HUES6 (cell line): Measurements from ENCODE around the gene EMX1.
"Not testable (repeated sequence)": the region's sequence is repeated elsewhere in the genome, so short reads cannot be mapped to it uniquely, and the experiment has no call there.

ENCODE experiments used
- H3K27ac ChIP-seq: 2 replicates; pipeline ENCODE4 v1.7.0; 2013; ENCODE audit warnings: low read depth, mild to moderate bottlenecking, low read length, inconsistent platforms
- H3K27me3 ChIP-seq: 2 replicates; pipeline ENCODE4 v1.6.1; 2013; ENCODE audit warnings: low read length; ENCODE audit not compliant: control insufficient read depth, insufficient read depth
- H3K36me3 ChIP-seq: 2 replicates; pipeline ENCODE4 v1.6.1; 2013; ENCODE audit warnings: low read length; ENCODE audit not compliant: control insufficient read depth, insufficient read depth
- H3K4me1 ChIP-seq: 2 replicates; pipeline ENCODE4 v1.6.1; 2013; ENCODE audit warnings: low read length; ENCODE audit not compliant: control insufficient read depth, insufficient read depth
- H3K4me3 ChIP-seq: 2 replicates; pipeline ENCODE4 v1.5.1; 2013; ENCODE audit warnings: low read depth, low read length
- H3K9ac ChIP-seq: one replicate; pipeline ENCODE4 v1.6.1; 2013; ENCODE audit warnings: mild to moderate bottlenecking, low read length
- H3K9me3 ChIP-seq: 2 replicates; pipeline ENCODE4 v1.6.1; 2013; ENCODE audit warnings: low read depth, low read length; ENCODE audit not compliant: control insufficient read depth, insufficient read depth

EMX1 gene

DNA sequence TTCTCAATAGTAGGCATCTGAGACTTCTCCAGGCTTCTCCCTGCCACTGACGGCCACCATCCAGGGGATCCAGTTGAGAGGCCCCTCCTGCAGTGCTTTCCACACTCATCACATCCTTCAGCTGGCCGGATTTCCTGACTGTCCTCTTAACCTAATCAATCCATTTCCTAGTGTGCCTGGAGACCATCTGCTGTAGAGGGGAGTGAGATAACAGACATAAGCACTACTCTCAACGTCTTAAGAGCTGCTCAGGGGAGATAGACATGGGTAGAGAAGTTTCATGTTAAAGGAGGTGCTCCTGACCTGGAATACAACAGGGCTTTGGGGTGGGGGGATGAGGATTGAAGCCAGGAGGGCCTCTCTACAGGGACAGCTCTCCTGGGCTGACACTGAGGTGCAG lies 15.9 kb upstream of the EMX1 start:
- no peaks in the 10 kb centered on the region for H3K36me3 ChIP-seq
- no peak overlapping the region for H3K9ac ChIP-seq
- peaks cover 97% of the 10 kb centered on the region for H3K27me3 ChIP-seq
- H3K4me3 ChIP-seq: no peak overlapping the region
- no peaks in the 10 kb centered on the region; the same call in 1 of the 2 replicates for H3K4me1 ChIP-seq
- no peak overlapping the region for H3K27ac ChIP-seq
- no peaks in the 10 kb centered on the region for H3K9me3 ChIP-seq

DNA sequence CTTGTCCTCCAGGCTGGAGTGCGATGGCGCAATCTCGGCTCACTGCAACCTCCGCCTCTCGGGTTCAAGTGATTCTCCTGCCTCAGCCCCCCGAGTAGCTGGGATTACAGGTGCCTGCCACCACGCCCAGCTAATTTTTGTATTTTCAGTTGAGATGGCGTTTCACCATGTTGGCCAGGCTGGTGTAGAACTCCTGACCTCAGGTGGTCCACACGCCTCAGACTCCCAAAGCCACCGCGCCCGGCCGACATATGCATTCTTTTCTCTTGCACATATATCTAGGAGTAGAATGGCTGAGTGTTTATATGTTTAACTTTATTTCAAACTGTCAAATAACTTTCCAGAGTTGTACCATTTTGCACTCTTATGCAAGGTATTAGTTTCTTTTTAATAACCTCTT lies 9.9 kb upstream of the EMX1 start:
- not testable (repeated sequence) for H3K9me3 ChIP-seq

DNA sequence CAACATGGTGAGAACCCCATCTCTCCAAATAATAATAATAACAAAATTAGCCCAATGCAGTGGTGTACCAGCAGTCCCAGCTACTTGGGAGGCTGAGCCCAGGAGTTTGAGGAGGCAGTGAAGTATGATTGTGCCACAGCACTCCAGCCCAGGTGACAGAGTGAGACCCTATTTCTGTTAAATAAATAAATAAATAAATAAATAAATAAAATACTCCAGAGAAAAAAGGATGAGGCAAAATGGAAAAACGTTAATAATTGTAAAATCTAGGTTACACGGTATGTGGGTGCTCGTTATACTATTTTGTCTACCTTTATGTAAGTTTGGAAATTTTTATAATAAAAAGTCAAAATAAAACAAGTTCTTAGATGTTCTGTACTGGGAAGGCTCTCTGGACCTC lies 8.6 kb upstream of the EMX1 start:
- Histone ChIP-seq H3K9me3 (no peaks in the 10 kb centered on the region), H3K27me3 (peaks cover 98% of the 10 kb centered on the region), H3K4me3 (no peak overlapping the region), H3K9ac (no peak overlapping the region), H3K36me3 (no peaks in the 10 kb centered on the region), H3K4me1 (no peaks in the 10 kb centered on the region; the same call in 1 of the 2 replicates), H3K27ac (no peak overlapping the region)

More for the DNA sequence above, 9.9 kb upstream of the EMX1 start:
- H3K27me3 ChIP-seq: peaks cover 98% of the 10 kb centered on the region
- H3K4me3 ChIP-seq, H3K27ac ChIP-seq, H3K36me3 ChIP-seq, H3K4me1 ChIP-seq, H3K9ac ChIP-seq: not testable (repeated sequence)

GRCh38 chr2:72911256-72911655 lies 6.1 kb upstream of the EMX1 start:
- no peaks in the 10 kb centered on the region for H3K36me3 ChIP-seq
- no peaks in the 10 kb centered on the region for H3K9me3 ChIP-seq
- peaks cover 98% of the 10 kb centered on the region for H3K27me3 ChIP-seq
- H3K9ac ChIP-seq: no peak overlapping the region
- no peak overlapping the region for H3K27ac ChIP-seq
- H3K4me3 ChIP-seq: no peak overlapping the region
- H3K4me1 ChIP-seq: peaks cover 13% of the 10 kb centered on the region

DNA sequence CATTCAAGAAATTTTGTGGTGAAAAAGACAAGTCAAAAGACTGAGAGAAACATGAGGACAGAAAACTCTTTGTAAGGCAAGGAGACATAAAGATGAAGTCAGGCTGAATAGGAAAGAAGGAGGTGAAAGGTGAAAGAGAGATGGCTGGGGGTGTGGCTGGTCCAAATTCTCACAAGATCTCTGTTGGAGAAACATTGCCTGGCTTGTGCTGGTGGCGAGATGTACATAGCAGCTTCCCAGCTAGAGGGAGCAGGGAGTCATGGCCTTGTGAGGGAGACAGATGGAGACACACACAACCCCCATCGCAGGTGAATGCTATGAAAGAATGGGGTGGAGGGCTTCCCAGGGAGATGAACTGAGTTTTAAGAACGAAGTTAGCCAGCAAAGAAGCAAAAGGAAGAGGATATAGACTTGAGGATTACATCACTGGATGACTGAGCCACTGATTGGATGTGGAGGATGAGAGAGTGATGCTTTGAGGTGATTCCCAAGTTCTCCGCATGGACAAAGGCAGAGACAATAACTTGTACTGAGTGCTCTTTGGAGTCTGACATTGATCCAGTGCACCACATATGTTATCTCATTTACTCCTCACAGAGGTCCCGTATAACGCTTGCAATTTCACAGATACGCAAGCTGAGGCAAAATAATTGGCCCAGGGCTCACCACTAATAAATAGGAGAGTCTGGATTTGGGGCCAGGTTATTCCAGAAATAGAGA lies 3.7 kb upstream of the EMX1 start:
- Histone ChIP-seq H3K36me3 (no peaks in the 10 kb centered on the region), H3K4me3 (no peak overlapping the region), H3K9ac (no peak overlapping the region), H3K4me1 (peaks cover 18% of the 10 kb centered on the region), H3K27me3 (peaks cover 99% of the 10 kb centered on the region), H3K9me3 (no peaks in the 10 kb centered on the region), H3K27ac (no peak overlapping the region)

DNA sequence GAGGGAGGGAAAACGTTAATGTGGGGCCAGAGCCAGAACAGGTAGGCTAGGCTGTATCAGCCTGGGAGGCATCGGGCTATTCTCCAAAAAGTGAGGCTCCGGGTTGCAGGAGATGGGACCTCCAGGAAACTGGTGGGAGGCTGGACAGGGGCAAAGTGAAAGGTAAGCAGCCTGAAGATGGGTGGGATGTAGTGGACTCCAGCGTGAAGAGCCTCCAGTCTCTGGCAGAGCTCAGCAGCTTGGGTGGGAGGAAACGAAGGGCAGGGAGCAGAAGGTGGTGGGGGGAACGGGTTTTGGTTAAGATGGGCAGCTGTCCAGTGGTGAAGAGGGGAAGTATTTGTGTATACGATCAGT lies 3.1 kb upstream of the EMX1 start:
- Histone ChIP-seq H3K36me3 (no peaks in the 10 kb centered on the region), H3K4me3 (no peak overlapping the region), H3K27me3 (peaks cover 99% of the 10 kb centered on the region), H3K9ac (no peak overlapping the region), H3K9me3 (no peaks in the 10 kb centered on the region), H3K27ac (no peak overlapping the region), H3K4me1 (peaks cover 21% of the 10 kb centered on the region)

GRCh38 chr2:72914589-72915319 lies 2.6 kb upstream of the EMX1 start:
- H3K27me3 ChIP-seq: peaks cover 99% of the 10 kb centered on the region
- no peak overlapping the region for H3K9ac ChIP-seq
- H3K36me3 ChIP-seq: no peaks in the 10 kb centered on the region
- H3K4me3 ChIP-seq: peak overlapping the region; percentile 72
- H3K4me1 ChIP-seq: peaks cover 21% of the 10 kb centered on the region
- H3K9me3 ChIP-seq: no peaks in the 10 kb centered on the region
- H3K27ac ChIP-seq: no peak overlapping the region

DNA sequence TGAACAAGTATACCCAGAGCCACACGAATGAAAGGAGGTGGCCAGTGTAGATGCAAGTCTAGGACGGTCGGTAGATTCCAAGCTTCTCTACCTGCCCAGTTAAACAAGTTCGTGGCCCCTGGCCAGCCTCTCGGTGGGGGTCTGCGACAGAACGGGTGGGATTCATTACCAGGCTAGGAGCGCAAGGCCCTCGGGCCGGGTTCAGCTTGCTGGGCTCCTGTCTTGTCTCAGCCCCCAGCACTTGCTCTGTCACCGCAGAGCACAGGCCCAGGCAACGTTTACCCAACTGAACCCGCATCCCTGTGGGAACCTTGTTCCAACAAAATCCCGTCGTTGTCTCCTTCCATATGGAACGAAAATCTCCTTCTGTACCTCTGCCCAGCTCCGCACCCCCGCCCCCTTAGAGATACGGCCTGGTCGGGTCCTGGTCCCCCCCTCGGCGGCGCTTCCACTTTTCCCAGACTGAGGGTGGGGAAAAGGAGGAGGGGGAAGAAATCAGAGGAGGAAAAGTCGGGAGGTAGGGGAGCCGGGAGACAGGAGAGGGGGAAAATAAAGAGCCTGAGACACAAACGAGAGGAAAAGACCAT lies 1.9 kb upstream of the EMX1 start:
- Histone ChIP-seq H3K27ac (no peak overlapping the region), H3K9ac (no peak overlapping the region), H3K27me3 (peaks cover 99% of the 10 kb centered on the region), H3K36me3 (no peaks in the 10 kb centered on the region), H3K4me1 (peaks cover 26% of the 10 kb centered on the region), H3K9me3 (no peaks in the 10 kb centered on the region), H3K4me3 (peak overlapping the region; percentile 72)

- Histone ChIP-seq H3K9ac (peak overlapping the region; percentile 7), H3K4me3 (peak overlapping the region; percentile 72), H3K36me3 (no peaks in the 10 kb centered on the region), H3K4me1 (peaks cover 27% of the 10 kb centered on the region), H3K27ac (no peak overlapping the region), H3K9me3 (no peaks in the 10 kb centered on the region), H3K27me3 (peaks cover 99% of the 10 kb centered on the region)
Measured at GRCh38 chr2:72915907-72916742, 1.2 kb upstream of the EMX1 start.

- H3K9ac ChIP-seq: peak overlapping the region; percentile 7
- H3K9me3 ChIP-seq: no peaks in the 10 kb centered on the region
- peaks cover 27% of the 10 kb centered on the region for H3K4me1 ChIP-seq
- no peak overlapping the region for H3K27ac ChIP-seq
- no peaks in the 10 kb centered on the region for H3K36me3 ChIP-seq
- peaks cover 99% of the 10 kb centered on the region for H3K27me3 ChIP-seq
- peak overlapping the region; percentile 72 for H3K4me3 ChIP-seq
Measured at GRCh38 chr2:72916743-72917137, 579 bp upstream of the EMX1 start.
